GM19455 (cell line): ENCODE measurements around the gene HSH2D.

ENCODE experiments used
- ATAC-seq: cut with Tn5 transposase; IDR thresholded peaks from one replicate; pipeline ENCODE4 v1.9.1; 2021; ENCODE audit not compliant: unreplicated experiment

Gene HSH2D

DNA sequence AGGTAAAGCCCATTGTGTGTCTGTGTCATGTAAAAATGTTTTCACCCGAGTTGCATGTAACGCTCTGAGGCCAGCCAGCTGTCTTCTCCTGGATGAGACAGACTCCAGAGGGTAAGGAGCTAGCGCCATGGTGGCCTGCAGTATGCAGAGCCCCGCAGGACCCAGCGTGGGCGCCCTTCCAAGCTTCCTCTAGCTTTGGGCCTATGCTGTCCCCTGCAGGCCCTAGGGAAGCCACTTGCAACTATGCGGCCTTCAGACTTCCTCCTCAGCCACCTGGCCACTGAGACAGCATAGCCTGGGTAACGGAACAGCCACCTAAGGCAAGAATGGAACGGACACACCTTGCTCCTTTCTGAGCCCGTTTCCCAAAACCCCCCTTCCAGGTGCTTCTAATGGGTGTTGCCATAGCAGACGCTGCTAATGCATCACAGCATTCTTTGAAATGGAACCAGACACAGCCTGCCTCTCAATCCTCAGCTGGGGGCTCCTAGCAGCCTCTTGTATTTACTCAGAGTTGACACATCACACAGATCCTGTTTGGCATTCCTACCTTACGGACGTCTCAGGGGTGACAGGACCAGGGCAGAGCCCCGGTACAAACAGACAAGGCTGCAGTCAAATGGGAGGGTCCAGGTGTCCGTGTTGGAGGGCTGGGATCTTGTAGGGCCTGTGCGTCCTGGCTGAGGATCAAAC is 47.9 kb downstream of the HSH2D start:
- ATAC-seq = no peak

DNA sequence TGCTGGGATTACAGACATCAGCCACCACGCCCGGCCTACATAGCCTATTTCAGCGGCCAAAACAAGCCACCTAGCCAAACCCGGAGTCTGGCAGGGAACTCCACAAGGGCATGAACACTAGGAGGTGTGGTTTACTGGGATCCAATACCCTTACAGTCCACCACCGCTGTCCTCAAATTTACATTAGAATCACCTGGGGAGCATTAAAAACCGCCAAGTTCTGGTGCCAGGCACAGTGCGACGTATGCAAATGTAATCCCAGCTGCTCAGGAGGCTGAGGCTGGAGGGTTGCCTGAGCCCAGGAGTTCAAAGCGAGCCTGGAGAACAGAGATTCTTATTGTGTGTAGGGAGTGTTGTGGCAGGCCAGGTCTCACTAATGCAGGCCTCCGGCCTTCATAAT is 50.0 kb downstream of the HSH2D start:
- ATAC-seq = no peak

DNA sequence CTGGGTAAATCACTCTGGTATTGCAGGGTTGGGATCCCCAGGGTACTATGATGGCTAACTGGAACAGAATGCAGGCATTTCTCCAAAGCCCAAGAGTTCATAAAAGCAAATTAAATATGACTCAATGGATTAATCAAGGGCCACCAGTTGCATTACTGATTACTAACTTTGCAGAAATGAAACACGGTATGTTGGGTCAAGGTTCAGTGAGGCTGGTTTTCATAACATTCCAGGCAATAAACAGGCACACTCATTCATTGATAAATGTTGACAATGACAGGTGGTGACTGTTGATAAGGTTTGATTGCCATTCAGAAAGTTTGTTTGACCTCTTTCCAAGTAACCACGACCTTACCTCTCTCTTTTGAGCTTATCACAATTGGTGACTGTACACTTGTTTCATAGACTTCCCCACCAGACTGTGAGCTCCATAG is 53.7 kb downstream of the HSH2D start:
- ATAC-seq = peak; percentile 11

- peak; percentile 86 for ATAC-seq
Observed at GRCh38 chr19:16197622-16198369, 54.3 kb downstream of the HSH2D start, which contains the start of gene AP1M1. Gene AP1M1, plus strand, starts transcription at chr19:16197911. Its CDS starts 116 bp downstream, at chr19:16198027.

DNA sequence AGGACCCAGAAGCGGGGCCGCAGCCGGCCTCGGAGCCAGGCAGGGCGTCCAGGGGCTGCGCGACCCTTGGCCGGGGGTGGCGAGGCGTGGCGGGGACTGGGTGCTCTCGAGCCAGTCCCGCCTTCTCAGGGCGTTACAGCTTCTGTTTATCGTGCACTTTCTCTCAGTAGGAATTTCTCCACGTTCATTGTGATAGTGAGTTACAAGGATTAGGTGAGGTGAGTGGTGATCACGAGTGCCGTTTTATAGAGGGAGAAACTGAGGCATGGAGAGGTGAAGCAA is 54.8 kb downstream of the HSH2D start:
- ATAC-seq = no peak

- no peak for ATAC-seq
Observed at GRCh38 chr19:16199275-16199932, 55.9 kb downstream of the HSH2D start.

- no peak for ATAC-seq
Observed at GRCh38 chr19:16200038-16201010, 56.8 kb downstream of the HSH2D start.

- no peak for ATAC-seq
Observed at GRCh38 chr19:16201011-16201391, 57.5 kb downstream of the HSH2D start.

GRCh38 chr19:16202320-16203255 is 59.1 kb downstream of the HSH2D start:
- no peak for ATAC-seq

- no peak for ATAC-seq
Observed at GRCh38 chr19:16203256-16204004, 59.9 kb downstream of the HSH2D start.

GRCh38 chr19:16204005-16204294 is 60.5 kb downstream of the HSH2D start:
- ATAC-seq = no peak

DNA sequence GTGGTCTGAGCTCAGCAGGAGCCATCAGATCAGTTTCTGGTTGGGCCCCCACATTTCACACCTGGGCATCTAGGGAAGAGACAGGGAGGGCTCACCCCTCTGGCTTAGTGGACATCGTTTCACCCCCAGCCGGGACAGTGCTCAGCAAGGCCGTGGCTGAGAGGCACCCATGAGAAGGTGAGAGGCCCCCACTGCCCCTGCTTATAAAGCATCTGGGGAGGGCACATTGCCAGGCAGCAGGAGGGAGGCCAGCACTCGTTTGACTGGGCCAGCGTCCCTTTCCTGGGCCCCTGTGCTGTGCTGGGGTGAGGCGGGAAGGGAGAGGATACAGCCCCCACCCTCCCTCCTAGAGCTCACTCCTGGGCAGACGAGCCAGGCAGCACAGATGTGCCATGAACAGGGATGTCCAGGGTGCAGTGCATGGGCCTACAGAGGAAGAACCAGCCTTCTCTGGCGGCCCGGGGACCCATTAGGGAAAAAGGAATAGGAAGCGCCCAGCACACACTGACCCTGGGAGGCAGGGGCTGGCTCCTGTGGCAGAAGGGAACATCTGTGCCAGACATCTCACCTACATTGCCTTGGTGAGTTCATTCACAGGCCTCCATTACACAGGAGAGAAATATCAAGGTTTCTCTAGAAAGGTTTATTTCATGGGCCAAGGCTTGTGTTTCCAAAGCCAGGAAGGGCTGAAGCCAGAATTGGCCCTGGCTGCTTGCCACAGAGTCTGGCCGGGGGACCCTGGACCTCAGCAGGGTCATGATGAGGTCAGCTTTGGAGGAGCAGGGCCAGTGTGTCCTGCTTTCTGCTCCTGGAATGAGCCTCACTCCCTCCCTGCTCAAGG is 61.9 kb downstream of the HSH2D start:
- no peak for ATAC-seq

DNA sequence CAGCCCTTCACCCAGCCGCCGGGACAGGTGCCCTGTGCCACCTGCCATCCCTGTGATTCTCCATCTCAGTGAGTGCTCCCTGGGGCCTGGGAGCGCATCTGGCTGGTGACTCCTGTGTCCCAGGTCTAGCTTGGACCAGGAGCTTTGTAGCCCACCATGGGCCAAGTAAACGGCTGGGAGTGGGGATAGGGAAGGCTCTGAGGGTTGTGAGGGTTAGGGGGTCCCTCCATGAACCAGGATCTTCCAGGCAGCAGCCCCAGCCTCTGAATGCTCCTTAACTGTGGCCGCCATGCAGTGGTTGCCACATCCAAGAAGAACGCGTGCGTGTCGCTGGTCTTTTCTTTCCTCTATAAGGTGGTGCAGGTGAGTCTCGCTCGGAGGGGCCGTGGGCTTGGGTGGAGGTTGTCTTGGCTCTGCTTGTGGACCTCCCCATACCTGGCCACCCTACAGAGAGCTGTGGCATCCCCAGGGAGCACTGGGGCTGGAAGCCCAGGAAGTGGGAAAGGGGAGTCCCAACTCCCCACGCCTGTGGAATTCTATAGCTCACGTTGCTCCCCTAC is 62.6 kb downstream of the HSH2D start:
- no peak for ATAC-seq

DNA sequence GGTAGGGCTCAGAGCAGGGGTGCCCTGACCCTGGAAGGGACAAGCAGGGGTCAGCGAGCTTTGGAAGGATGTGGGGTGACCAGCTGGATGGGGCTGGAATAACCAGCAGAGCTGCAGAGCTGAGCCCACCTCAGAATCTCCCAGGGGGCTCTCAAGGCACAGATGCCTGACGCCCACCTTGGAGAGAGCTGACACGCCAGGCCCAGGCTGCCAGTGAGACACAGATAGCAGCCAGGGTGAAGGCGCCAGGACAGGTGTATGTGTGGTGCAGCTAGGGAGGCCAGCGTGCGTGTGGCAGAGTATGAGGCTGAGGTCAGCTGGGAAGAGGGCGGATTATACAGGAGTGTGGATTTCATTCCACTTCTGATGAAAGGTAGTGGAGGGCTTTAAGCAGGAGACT is 63.2 kb downstream of the HSH2D start:
- ATAC-seq = no peak

- ATAC-seq = no peak
Observed at GRCh38 chr19:16207063-16207462, 63.6 kb downstream of the HSH2D start.

- no peak for ATAC-seq
Observed at GRCh38 chr19:16207490-16208025, 64.1 kb downstream of the HSH2D start.
